Activated CD8-positive, alpha-beta T cell treated with anti-CD3 and anti-CD28 coated beads, Interleukin-2, amount 10 ng/mL, durations not matched to agents 7 days and 5 days (primary cell): ENCODE data around the gene OR8J1. TPM values are rescaled to one million over a fixed set of nuclear protein-coding genes. Genes with fewer than 3 reads are reported as not detected.
"Not testable (repeated sequence)": the region's sequence is repeated elsewhere in the genome, so short reads cannot be mapped to it uniquely, and the experiment has no call there.

Experiments
- ATAC-seq: fragments of 150-1000 bp; cut with Tn5 transposase; one replicate; pipeline ENCODE4 v1.10.0; 2021; ENCODE audit warnings: moderate library complexity
- CTCF ChIA-PET: fragments of 350-600 bp; sonication (Branson Sonifier 250); formaldehyde crosslinking; loops from one replicate; lab custom pipeline; 2021; ENCODE audit warnings: antibody characterized with exemption; lab: Charles Lee
- POLR2A ChIA-PET: fragments of 350-600 bp; sonication (Branson Sonifier 250); formaldehyde crosslinking; loops from one replicate; lab custom pipeline; 2021; ENCODE audit warnings: antibody characterized with exemption; lab: Charles Lee
- DNase-seq: peaks from one replicate; pipeline ENCODE4 v3.0.0-alpha.2; 2020
- H3K27ac Mint-ChIP-seq: one replicate; pipeline ENCODE4 v1.8.0; 2021; ENCODE audit warnings: mild to moderate bottlenecking, mixed read lengths
- H3K27me3 Mint-ChIP-seq: one replicate; pipeline ENCODE4 v1.8.0; 2021; ENCODE audit warnings: low read depth, mixed read lengths
- H3K36me3 Mint-ChIP-seq: one replicate; pipeline ENCODE4 v1.8.0; 2021; ENCODE audit warnings: low read depth, mixed read lengths
- H3K4me1 Mint-ChIP-seq: one replicate; pipeline ENCODE4 v1.8.0; 2021; ENCODE audit warnings: low read depth, mixed read lengths
- H3K4me3 Mint-ChIP-seq: one replicate; pipeline ENCODE4 v1.8.0; 2021; ENCODE audit warnings: mild to moderate bottlenecking, mixed read lengths
- H3K9me3 Mint-ChIP-seq: one replicate; pipeline ENCODE4 v1.8.0; 2022; ENCODE audit warnings: mixed read lengths; ENCODE audit not compliant: insufficient read depth
- total RNA-seq, 2 experiments: library from RNA; stranded (reverse); gene quantifications; one replicate each; pipeline ENCODE4 v1.2.3, GENCODE V29; 2021

Gene OR8J1, protein sequence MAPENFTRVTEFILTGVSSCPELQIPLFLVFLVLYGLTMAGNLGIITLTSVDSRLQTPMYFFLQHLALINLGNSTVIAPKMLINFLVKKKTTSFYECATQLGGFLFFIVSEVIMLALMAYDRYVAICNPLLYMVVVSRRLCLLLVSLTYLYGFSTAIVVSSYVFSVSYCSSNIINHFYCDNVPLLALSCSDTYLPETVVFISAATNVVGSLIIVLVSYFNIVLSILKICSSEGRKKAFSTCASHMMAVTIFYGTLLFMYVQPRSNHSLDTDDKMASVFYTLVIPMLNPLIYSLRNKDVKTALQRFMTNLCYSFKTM
- not detected for total RNA-seq

DNA sequence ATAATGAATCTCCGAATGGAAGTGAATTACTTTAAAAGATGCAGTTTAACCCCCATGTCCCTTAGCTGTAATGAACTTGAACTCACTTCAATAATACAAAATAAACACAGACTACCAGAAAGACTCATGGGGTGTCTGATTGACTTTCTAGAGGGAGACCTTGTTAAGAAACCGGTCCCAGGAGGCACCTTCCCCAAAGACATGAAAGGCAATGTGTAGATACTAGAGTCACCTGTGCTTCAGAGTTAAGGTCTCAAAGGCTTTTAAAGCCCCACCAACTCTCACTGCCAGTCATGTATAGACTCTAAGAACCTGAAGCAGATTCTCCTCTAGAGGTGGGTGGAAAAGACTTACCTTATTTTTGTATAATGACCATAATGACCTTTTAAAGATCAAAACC, at the start of gene OR8J1:
TSS of gene OR8J1 (plus strand) at position 301 of the 400 bp plus-strand sequence. CDS start 5,956 bp downstream, outside the sequence.
- Mint-ChIP-seq H3K9me3 (peaks cover 7% of the 10 kb centered on the region), H3K27me3 (no peaks in the 10 kb centered on the region), H3K4me1 (no peaks in the 10 kb centered on the region), H3K4me3 (no peak within 1 kb of the TSS), H3K27ac (no peak within 1 kb of the TSS), H3K36me3 (no peaks in the 10 kb centered on the region)
- ATAC-seq (no peak), DNase-seq (no peak)
- POLR2A ChIA-PET = no interaction called here
- CTCF ChIA-PET = no interaction called here

DNA sequence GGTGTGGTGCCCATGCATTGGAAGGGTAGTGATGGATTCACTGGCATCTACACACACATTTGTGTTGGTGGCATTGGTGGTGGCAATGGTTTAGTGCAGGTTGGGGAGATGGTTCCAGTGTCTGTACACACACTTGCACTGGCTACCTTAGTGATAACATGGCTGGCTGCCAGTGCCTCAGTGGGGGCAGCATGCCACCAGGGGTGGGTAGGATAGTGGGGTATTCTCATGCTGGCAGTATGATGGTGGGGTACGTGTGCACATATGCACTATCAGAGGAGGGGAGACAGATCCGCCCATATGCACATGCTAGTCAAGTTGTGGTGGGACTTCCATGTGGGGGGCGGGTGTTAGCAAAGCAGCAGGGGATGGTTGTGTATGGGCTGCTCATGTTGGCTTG, 46.3 kb upstream of the OR8J1 start:
- Mint-ChIP-seq H3K36me3 (no peaks in the 10 kb centered on the region), H3K4me1 (no peaks in the 10 kb centered on the region), H3K9me3 (peaks cover 47% of the 10 kb centered on the region), H3K27me3 (no peaks in the 10 kb centered on the region), H3K27ac (no peak overlapping the region), H3K4me3 (no peak overlapping the region)
- ATAC-seq (no peak), DNase-seq (no peak)
- ChIA-PET CTCF (no interaction called here), POLR2A (no interaction called here)

DNA sequence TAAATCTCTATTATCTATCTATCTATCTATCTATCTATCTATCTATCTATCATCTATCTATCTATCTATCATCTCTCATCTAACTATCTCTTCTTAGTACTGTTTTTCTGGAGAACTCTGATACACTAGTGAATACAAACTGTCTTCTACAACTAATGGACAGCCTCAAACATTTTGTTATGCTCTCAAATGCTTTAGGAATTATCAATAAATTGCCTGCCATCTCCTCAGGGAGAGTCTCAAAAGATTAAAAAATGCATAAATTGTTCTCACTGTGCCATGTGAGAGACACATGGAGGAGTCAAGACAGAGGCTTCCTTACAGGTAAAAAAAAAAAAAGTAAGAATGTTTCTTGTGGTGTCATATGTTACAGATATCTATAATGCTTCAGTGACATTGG, 39.2 kb upstream of the OR8J1 start, which contains the start of gene OR8K3:
TSS of gene OR8K3 (plus strand) at position 301 of the 400 bp plus-strand sequence. CDS start 3,163 bp downstream, outside the sequence.
- DNase-seq (no peak), ATAC-seq (no peak)
- no peak within 1 kb of the TSS for H3K27ac Mint-ChIP-seq
- ChIA-PET POLR2A (no interaction called here), CTCF (no interaction called here)
- no peaks in the 10 kb centered on the region for H3K4me1 Mint-ChIP-seq
- H3K9me3 Mint-ChIP-seq = peaks cover 23% of the 10 kb centered on the region
- H3K27me3 Mint-ChIP-seq = no peaks in the 10 kb centered on the region
- H3K4me3 Mint-ChIP-seq = no peak within 1 kb of the TSS
- H3K36me3 Mint-ChIP-seq = no peaks in the 10 kb centered on the region

DNA sequence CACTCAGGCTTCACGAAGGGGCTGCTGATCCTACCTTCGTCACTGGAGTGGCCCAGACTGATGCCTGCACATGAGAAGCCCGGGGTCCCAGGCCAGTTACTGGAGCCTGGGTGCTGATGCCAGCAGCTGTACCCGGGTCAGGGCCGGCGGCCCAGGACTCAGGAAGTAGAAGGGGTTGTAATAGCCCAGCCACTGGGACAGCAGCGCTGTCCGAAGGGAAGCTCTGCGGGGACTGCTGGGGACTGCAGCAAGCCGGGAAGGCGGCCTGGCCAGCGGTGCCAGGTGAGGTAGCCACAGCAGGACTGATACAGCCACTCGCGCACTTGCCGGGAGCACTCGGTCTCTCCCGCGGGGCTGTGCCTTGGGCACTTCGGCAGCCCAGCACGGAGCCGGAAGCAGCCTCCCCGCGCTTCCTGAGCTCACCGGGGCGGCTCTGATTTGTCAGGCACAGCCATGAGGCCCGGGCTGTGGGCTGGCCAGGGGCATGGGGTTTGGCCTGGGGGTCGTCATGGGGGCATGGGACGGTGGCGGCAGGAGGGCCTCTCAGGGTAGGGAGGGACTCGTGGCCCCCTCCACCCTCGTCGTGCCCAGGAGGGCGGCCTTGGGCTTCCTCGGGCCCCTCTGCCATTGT, 22.1 kb upstream of the OR8J1 start:
- Mint-ChIP-seq H3K4me3 (no peak overlapping the region), H3K9me3 (peaks cover 13% of the 10 kb centered on the region), H3K27me3 (no peaks in the 10 kb centered on the region), H3K27ac (no peak overlapping the region), H3K36me3 (no peaks in the 10 kb centered on the region), H3K4me1 (no peaks in the 10 kb centered on the region)
- ChIA-PET POLR2A (no interaction called here), CTCF (no interaction called here)
- DNase-seq (no peak), ATAC-seq (no peak)

DNA sequence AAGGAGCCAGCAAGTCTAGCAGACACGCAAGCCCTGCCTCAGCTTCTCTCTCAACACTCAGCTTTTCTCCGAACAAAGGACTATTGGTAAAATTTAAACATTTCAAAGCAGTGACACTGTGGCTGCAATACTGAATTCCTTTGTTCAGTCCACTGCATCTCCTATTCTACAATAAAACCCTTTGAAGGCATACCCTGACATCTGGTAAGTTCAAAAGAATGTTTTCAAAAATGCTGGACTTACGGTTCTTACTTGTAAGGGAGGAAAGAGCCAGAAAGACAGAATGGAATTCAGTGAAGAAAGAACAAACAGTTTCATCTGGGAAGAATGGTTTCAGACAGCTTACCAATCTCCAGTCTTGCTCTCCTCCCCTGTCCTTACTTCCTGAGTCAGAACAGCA, 20.9 kb upstream of the OR8J1 start:
- Mint-ChIP-seq H3K4me1 (no peaks in the 10 kb centered on the region), H3K4me3 (no peak overlapping the region), H3K27ac (no peak overlapping the region), H3K9me3 (peaks cover 17% of the 10 kb centered on the region), H3K36me3 (no peaks in the 10 kb centered on the region), H3K27me3 (no peaks in the 10 kb centered on the region)
- CTCF ChIA-PET = no interaction called here
- POLR2A ChIA-PET = no interaction called here
- no peak for DNase-seq
- ATAC-seq = no peak

DNA sequence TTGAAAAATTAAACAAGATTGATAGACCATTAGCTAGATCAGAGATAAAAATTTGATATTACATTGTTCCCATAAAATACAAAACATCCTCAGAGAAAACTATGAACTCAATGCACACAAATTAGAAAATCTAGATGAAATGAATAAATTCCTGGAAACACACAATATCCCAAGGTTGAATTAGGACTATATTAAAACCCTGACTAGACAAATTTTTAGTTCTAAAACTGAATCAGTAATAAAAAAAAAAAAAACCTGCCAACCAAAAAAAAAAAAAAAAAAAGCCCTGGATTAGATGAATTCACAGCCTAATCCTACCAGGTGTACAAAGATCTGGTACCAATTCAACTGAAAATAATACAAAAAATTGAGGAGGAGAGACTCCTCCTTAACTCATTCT, 13.8 kb upstream of the OR8J1 start:
- ATAC-seq (no peak), DNase-seq (no peak)
- no peak overlapping the region for H3K4me3 Mint-ChIP-seq
- no peaks in the 10 kb centered on the region for H3K36me3 Mint-ChIP-seq
- ChIA-PET CTCF (no interaction called here), POLR2A (no interaction called here)
- H3K27ac Mint-ChIP-seq = no peak overlapping the region
- peaks cover 45% of the 10 kb centered on the region for H3K9me3 Mint-ChIP-seq
- no peaks in the 10 kb centered on the region for H3K4me1 Mint-ChIP-seq
- H3K27me3 Mint-ChIP-seq = no peaks in the 10 kb centered on the region

DNA sequence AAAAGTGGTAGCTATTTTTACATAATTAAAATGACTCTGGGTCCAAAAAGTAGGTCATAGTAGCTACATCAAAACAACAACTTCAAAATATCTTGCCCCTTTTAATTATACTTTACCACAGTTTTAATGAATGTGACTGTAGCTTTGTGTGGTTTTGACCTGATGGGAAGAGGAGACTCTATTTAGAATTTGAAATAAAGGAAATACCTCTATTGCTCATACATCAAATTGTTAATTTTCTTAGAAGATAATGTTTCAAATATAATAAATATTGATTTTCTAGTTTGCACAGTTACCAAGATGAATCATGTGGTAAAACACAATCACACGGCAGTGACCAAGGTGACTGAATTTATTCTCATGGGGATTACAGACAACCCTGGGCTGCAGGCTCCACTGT, 8.4 kb upstream of the OR8J1 start, which contains the start of gene OR8K1:
TSS of gene OR8K1 (plus strand) at position 301 of the 400 bp plus-strand sequence. CDS start at position 301, 0 bp downstream.
- ChIA-PET CTCF (no interaction called here), POLR2A (no interaction called here)
- ATAC-seq (no peak), DNase-seq (no peak)
- H3K4me3 Mint-ChIP-seq = no peak within 1 kb of the TSS
- H3K27me3 Mint-ChIP-seq = no peaks in the 10 kb centered on the region
- H3K9me3 Mint-ChIP-seq = peaks cover 40% of the 10 kb centered on the region
- H3K27ac Mint-ChIP-seq = no peak within 1 kb of the TSS
- H3K4me1 Mint-ChIP-seq = no peaks in the 10 kb centered on the region
- no peaks in the 10 kb centered on the region for H3K36me3 Mint-ChIP-seq

DNA sequence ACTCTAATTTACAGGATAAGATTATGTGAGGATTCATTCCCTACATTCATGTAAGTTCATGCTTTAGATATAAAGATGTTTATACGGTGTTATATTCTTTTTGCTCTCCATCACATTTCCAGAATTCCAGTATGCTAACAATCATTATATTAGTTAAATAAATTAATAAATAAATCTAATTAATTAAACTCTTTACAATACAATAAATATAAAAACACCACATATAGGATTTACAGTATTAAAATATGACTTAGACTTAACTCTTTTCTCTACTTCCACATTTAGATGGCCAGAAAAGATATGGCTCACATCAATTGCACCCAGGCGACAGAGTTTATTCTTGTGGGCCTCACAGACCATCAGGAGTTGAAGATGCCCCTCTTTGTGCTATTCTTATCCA, 21.2 kb downstream of the OR8J1 start, which contains the start of gene OR8U1:
TSS of gene OR8U1 (plus strand) at position 301 of the 400 bp plus-strand sequence. CDS start at position 301, 0 bp downstream.
- Mint-ChIP-seq H3K36me3 (no peaks in the 10 kb centered on the region), H3K27ac (no peak within 1 kb of the TSS), H3K4me1 (no peaks in the 10 kb centered on the region), H3K27me3 (no peaks in the 10 kb centered on the region), H3K9me3 (peaks cover 5% of the 10 kb centered on the region), H3K4me3 (no peak within 1 kb of the TSS)
- ATAC-seq = no peak
- DNase-seq = no peak
- ChIA-PET CTCF (no interaction called here), POLR2A (no interaction called here)

DNA sequence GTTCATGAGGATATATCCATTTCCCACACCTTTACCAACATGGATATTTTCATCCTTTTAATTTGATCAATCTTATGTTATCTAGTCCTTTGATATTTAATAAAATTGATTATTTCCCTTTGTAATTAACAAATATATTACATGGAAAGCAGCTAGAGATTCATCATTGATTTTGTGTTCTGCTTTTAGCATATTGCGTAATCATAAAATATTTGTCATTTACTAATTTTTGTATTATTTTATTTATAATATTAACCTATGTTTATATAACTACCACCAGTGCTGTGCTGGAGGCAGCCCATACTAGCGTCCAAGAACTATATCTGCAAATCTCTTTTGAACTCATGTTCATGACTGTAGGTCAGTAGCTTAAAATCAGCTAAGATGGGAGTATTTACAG, 26.0 kb downstream of the OR8J1 start:
- Mint-ChIP-seq H3K4me3 (no peak overlapping the region), H3K9me3 (no peaks in the 10 kb centered on the region), H3K27ac (no peak overlapping the region), H3K4me1 (no peaks in the 10 kb centered on the region), H3K27me3 (no peaks in the 10 kb centered on the region), H3K36me3 (no peaks in the 10 kb centered on the region)
- ATAC-seq (no peak), DNase-seq (no peak)
- ChIA-PET POLR2A (no interaction called here), CTCF (no interaction called here)

DNA sequence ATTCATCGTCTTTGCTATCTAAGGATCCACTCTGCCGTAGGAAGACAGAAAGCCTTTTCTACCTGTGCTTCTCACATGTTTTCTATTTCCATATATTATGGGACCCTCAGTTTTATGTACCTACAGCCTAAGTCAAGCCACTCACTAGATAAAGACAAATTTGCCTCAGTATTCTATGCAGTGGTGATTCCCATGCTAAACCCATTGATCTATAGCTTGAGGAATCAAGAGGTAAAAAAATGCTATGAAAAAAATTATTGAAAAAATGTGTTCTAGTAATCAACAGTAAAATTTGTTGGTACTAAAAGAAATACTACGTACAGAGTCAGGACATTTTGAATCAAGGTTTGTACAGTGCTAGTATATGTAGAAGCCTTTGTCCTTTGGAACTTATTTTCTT, 40.3 kb downstream of the OR8J1 start:
- Mint-ChIP-seq H3K9me3 (peaks cover 14% of the 10 kb centered on the region), H3K4me1 (no peaks in the 10 kb centered on the region), H3K27me3 (no peaks in the 10 kb centered on the region), H3K4me3 (no peak overlapping the region), H3K36me3 (no peaks in the 10 kb centered on the region), H3K27ac (no peak overlapping the region)
- DNase-seq = no peak
- no peak for ATAC-seq
- CTCF ChIA-PET = no interaction called here
- POLR2A ChIA-PET = no interaction called here

DNA sequence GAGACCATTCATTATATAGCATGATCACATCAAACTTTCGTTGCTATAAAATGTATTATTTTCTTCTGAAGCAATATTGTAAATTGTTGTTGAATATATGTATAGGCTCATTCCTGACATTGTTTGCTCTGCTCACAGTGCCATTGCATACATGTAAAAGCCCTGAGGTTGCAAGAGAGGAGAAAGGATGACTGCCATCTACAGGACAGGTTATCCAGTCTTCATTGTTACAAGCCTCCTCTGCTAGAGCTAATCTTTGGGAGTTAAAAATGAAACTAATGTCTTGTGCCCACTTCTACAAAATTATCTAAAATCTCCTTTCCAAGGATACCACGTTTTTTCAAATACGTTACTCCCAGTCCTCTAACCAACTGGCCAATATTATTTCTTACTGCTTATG, 42.0 kb downstream of the OR8J1 start:
- no peaks in the 10 kb centered on the region for H3K4me1 Mint-ChIP-seq
- ATAC-seq (no peak), DNase-seq (no peak)
- no peak overlapping the region for H3K4me3 Mint-ChIP-seq
- H3K27ac Mint-ChIP-seq = no peak overlapping the region
- ChIA-PET CTCF (no interaction called here), POLR2A (no interaction called here)
- no peaks in the 10 kb centered on the region for H3K27me3 Mint-ChIP-seq
- peaks cover 18% of the 10 kb centered on the region for H3K9me3 Mint-ChIP-seq
- H3K36me3 Mint-ChIP-seq = no peaks in the 10 kb centered on the region

DNA sequence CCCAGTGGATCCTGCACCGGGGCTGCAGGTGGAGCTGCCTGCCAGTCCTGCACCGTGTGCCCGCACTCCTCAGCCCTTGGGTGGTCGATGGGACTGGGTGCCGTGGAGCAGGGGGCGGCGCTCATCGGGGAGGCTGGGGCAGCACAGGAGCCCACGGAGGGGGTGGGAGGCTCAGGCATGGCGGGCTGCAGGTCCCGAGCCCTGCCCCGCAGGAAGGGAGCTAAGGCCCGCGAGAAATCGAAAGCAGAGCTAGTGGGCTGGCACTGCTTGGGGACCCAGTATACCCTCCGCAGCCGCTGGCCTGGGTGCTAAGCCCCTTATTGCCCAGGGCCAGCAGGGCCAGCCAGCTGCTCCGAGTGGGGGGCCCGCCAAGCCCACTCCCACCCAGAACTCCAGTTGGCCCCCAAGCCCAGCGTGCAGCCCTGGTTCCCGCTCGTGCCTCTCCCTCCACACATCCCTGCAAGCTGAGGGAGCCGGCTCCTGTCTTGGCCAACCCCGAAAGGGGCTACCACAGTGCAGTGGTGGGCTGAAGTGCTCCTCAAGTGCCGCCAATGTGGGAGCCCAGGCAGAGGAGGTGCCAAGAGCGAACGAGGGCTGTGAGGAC, 47.9 kb downstream of the OR8J1 start:
- ATAC-seq, H3K27ac Mint-ChIP-seq, H3K4me1 Mint-ChIP-seq, DNase-seq, H3K36me3 Mint-ChIP-seq, CTCF ChIA-PET, POLR2A ChIA-PET, H3K27me3 Mint-ChIP-seq, H3K4me3 Mint-ChIP-seq: not testable (repeated sequence)
- H3K9me3 Mint-ChIP-seq = peaks cover 32% of the 10 kb centered on the region
